ENCODE data around the gene KCNJ9. TPM values are rescaled to one million over a fixed set of nuclear protein-coding genes. Genes with fewer than 3 reads are reported as not detected.
"Not testable (repeated sequence)": the region's sequence is repeated elsewhere in the genome, so short reads cannot be mapped to it uniquely, and the experiment has no call there.

Gene KCNJ9
- total RNA-seq, 1 donor from 2014 or later: not detected

GRCh38 chr1:160107512-160107911 is 26.2 kb downstream of the KCNJ9 start:
- TF ChIP-seq, protein P1, sequence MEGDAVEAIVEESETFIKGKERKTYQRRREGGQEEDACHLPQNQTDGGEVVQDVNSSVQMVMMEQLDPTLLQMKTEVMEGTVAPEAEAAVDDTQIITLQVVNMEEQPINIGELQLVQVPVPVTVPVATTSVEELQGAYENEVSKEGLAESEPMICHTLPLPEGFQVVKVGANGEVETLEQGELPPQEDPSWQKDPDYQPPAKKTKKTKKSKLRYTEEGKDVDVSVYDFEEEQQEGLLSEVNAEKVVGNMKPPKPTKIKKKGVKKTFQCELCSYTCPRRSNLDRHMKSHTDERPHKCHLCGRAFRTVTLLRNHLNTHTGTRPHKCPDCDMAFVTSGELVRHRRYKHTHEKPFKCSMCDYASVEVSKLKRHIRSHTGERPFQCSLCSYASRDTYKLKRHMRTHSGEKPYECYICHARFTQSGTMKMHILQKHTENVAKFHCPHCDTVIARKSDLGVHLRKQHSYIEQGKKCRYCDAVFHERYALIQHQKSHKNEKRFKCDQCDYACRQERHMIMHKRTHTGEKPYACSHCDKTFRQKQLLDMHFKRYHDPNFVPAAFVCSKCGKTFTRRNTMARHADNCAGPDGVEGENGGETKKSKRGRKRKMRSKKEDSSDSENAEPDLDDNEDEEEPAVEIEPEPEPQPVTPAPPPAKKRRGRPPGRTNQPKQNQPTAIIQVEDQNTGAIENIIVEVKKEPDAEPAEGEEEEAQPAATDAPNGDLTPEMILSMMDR (IDR thresholded peaks at IDR 0.05): no peak
- H3K36me3 Mint-ChIP-seq (ENCODE audit: low read depth): no peaks in the 10 kb centered on the region
- no peak for DNase-seq (ENCODE audit: low spot score)
- H3K27ac Mint-ChIP-seq (ENCODE audit: unreplicated experiment): no peak overlapping the region
- H3K4me3 Mint-ChIP-seq (ENCODE audit: unreplicated experiment): no peak overlapping the region
- H3K27me3 Mint-ChIP-seq (ENCODE audit: low read depth): peaks cover 18% of the 10 kb centered on the region
- peaks cover 19% of the 10 kb centered on the region for H3K4me1 Mint-ChIP-seq (ENCODE audit: low read depth)
- no peaks in the 10 kb centered on the region for H3K9me3 Mint-ChIP-seq (ENCODE audit: low read depth)

DNA sequence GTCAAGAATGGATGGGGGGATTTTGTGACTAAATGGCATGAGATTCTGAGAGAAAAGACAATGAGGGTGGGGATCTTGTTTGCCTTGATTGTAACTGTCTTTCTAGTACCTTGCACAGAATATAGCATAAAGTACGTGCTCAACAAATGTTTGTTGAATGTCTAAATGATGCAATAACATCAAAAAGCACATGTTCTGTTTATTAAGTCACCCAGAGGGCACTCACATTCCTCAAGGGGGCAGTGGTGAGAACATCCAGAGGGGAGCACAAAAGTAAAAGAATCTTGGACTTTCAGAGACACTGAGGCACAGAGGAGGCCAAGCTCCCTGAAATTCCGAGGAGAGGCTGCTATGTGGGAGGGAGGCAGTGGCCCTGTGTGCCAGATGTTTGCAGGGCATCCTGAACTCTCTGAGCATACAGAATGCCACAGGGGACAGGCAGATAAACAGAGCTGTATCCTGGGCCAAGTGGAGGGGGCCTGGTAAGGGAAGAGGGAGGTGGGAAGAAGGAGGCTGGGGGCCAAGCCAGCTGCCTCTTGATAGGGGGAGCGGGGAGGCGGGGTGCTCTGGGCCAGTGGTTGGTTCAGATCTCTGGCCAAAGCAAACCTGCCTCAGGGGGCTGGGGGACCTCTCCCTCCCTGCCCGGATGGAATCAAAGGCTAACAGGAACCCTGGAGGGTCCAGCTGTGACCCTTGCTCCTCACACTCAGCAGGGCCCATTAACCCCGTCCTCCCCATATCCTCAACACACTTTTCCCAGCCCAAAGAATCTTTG is 27.7 kb downstream of the KCNJ9 start:
- Mint-ChIP-seq H3K27ac (ENCODE audit: unreplicated experiment) (peak overlapping the region; percentile 28), H3K4me1 (ENCODE audit: low read depth) (peaks cover 19% of the 10 kb centered on the region)
- TF ChIP-seq, protein P1 (IDR thresholded peaks at IDR 0.05): peak; percentile 74

DNA sequence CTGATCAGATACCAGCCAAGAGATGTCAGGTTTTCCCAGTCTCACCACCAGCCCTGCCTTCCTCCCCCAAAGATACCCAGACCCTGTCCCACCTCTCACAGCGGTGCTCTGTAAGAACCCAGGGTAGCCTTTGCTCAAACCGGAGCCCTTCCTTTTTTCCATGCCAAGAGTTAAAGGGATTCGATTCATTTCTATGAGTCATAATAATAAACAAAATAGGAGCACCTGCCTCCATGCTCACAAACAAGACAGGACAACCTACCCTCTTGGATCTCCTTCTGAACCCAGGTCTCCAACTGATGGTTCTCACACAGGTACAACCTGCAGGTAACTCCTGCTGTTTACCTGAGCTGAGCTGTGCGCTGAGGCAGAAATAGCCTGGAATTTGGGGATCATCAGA is 28.3 kb downstream of the KCNJ9 start:
- TF ChIP-seq, protein P1 (IDR thresholded peaks at IDR 0.05): no peak
- Mint-ChIP-seq H3K27ac (ENCODE audit: unreplicated experiment) (no peak overlapping the region), H3K9me3 (ENCODE audit: low read depth) (no peaks in the 10 kb centered on the region), H3K4me1 (ENCODE audit: low read depth) (peaks cover 23% of the 10 kb centered on the region), H3K27me3 (ENCODE audit: low read depth) (peaks cover 21% of the 10 kb centered on the region), H3K36me3 (ENCODE audit: low read depth) (no peaks in the 10 kb centered on the region), H3K4me3 (ENCODE audit: unreplicated experiment) (no peak overlapping the region)
- DNase-seq (ENCODE audit: low spot score): no peak

More for the DNA sequence above, 27.7 kb downstream of the KCNJ9 start:
- no peaks in the 10 kb centered on the region for H3K36me3 Mint-ChIP-seq (ENCODE audit: low read depth)
- no peak overlapping the region for H3K4me3 Mint-ChIP-seq (ENCODE audit: unreplicated experiment)
- H3K9me3 Mint-ChIP-seq (ENCODE audit: low read depth): no peaks in the 10 kb centered on the region
- DNase-seq (ENCODE audit: low spot score): no peak
- H3K27me3 Mint-ChIP-seq (ENCODE audit: low read depth): peaks cover 21% of the 10 kb centered on the region

GRCh38 chr1:160111462-160111861 is 30.1 kb downstream of the KCNJ9 start:
- H3K27ac Mint-ChIP-seq (ENCODE audit: unreplicated experiment); H3K4me3 Mint-ChIP-seq (ENCODE audit: unreplicated experiment); H3K9me3 Mint-ChIP-seq (ENCODE audit: low read depth); H3K36me3 Mint-ChIP-seq (ENCODE audit: low read depth); DNase-seq (ENCODE audit: low spot score): not testable (repeated sequence)
- peaks cover 34% of the 10 kb centered on the region for H3K4me1 Mint-ChIP-seq (ENCODE audit: low read depth)
- H3K27me3 Mint-ChIP-seq (ENCODE audit: low read depth): peaks cover 26% of the 10 kb centered on the region

GRCh38 chr1:160112357-160112756 is 31.0 kb downstream of the KCNJ9 start:
- Mint-ChIP-seq H3K36me3 (ENCODE audit: low read depth) (no peaks in the 10 kb centered on the region), H3K9me3 (ENCODE audit: low read depth) (no peaks in the 10 kb centered on the region), H3K4me1 (ENCODE audit: low read depth) (peaks cover 42% of the 10 kb centered on the region), H3K27me3 (ENCODE audit: low read depth) (peaks cover 26% of the 10 kb centered on the region), H3K4me3 (ENCODE audit: unreplicated experiment) (no peak overlapping the region), H3K27ac (ENCODE audit: unreplicated experiment) (no peak overlapping the region)
- TF ChIP-seq, protein P1 (IDR thresholded peaks at IDR 0.05): no peak
- no peak for DNase-seq (ENCODE audit: low spot score)

GRCh38 chr1:160113407-160113806 is 32.1 kb downstream of the KCNJ9 start:
- TF ChIP-seq, protein P1 (IDR thresholded peaks at IDR 0.05): peak; percentile 11
- Mint-ChIP-seq H3K27ac (ENCODE audit: unreplicated experiment) (no peak overlapping the region), H3K4me3 (ENCODE audit: unreplicated experiment) (no peak overlapping the region), H3K36me3 (ENCODE audit: low read depth) (no peaks in the 10 kb centered on the region), H3K4me1 (ENCODE audit: low read depth) (peaks cover 51% of the 10 kb centered on the region), H3K9me3 (ENCODE audit: low read depth) (no peaks in the 10 kb centered on the region), H3K27me3 (ENCODE audit: low read depth) (peaks cover 26% of the 10 kb centered on the region)
- no peak for DNase-seq (ENCODE audit: low spot score)
